ENCODE measurements around the gene UNC5C. TPM values are rescaled to one million over a fixed set of nuclear protein-coding genes. Genes with fewer than 3 reads are reported as not detected.

UNC5C gene
- total and polyA plus RNA-seq, 4 donors = 0.27 to 1.2 (median 0.78) TPM

DNA sequence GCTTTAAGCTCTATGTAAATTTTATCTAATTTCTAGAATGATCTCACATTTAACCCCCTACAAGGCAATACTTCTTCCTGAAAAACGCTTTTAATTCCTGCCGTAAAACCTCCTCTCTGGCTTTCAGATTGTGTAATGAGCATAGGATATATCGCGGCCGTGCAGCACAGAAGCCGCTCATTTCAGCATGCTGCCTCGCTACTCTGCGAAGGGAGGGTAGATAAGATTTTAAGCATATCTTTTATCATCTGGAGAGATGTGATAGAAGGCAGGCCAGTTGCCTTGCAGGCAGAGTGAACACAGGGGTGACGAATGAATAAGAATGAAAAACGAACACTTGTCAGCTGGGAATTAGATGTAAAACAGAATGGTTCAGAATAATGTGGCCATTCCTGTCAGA is 265.5 kb downstream of the UNC5C start:
- Histone ChIP-seq H3K36me3 (ENCODE audit: control insufficient read depth in 4 of 4, insufficient read depth in 3 of 4, low read depth in 1 of 4, low read length in 3 of 4) (no peaks in the 10 kb centered on the region), H3K4me1 (ENCODE audit: control insufficient read depth in 4 of 4, insufficient read depth in 4 of 4, low read length in 3 of 4) (no peaks in the 10 kb centered on the region), H3K9me3 (ENCODE audit: control insufficient read depth in 4 of 4, low read length in 3 of 4) (peaks cover 0 to under 1% (median 0%) of the 10 kb centered on the region in 4 donors), H3K27ac (ENCODE audit: low read depth in 1 of 2, low read length in 2 of 2) (no peak overlapping the region), H3K4me3 (ENCODE audit: low read depth in 1 of 3, low read length in 3 of 3) (no peak overlapping the region), H3K9ac (ENCODE audit: low read depth in 1 of 2, low read length in 2 of 2) (no peak overlapping the region), H3K27me3 (ENCODE audit: control insufficient read depth in 4 of 4, insufficient read depth in 4 of 4, low read length in 3 of 4) (no peaks in the 10 kb centered on the region)
- DNase-seq (ENCODE audit: low spot score) = no peak
- 79% methylated on average over 10 of the region's 10 CpGs for whole genome bisulfite sequencing
- TF ChIP-seq FOXA2 (IDR thresholded peaks at IDR 0.05) = no peak
- TF ChIP-seq SP1 (IDR thresholded peaks at IDR 0.05) = no peak
- no peak for TF ChIP-seq NR2F2 (IDR thresholded peaks at IDR 0.05)
- TF ChIP-seq RXRA (IDR thresholded peaks at IDR 0.05) = no peak
- no peak for TF ChIP-seq YY1 (IDR thresholded peaks at IDR 0.05)

DNA sequence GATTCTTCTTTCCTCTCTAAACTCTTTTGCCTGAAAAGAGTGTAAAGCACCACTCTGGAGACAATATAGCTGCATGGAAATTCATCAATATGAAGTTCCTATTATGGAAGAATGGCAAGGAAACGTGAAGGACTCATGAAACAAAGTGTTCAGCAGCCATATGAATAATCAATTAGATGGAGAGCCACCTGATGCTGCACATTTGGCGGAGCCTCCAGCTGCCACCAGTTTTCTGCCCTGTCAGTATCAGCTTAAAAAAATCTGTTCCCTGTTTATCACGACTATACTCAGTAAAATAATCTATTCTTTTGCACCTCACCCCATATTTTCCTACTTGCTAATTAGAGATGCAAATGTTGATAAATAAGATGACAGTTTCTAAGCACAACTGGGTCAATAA is 276.0 kb downstream of the UNC5C start:
- DNase-seq (ENCODE audit: low spot score) = no peak
- no peak overlapping the region for H3K27ac ChIP-seq (ENCODE audit: low read depth in 1 of 2, low read length in 2 of 2)
- H3K9ac ChIP-seq (ENCODE audit: low read depth in 1 of 2, low read length in 2 of 2) = no peak overlapping the region
- H3K9me3 ChIP-seq (ENCODE audit: control insufficient read depth in 4 of 4, low read length in 3 of 4) = no peaks in the 10 kb centered on the region
- H3K36me3 ChIP-seq (ENCODE audit: control insufficient read depth in 4 of 4, insufficient read depth in 3 of 4, low read depth in 1 of 4, low read length in 3 of 4) = no peaks in the 10 kb centered on the region
- 65% methylated on average over 3 of the region's 3 CpGs for WGBS
- no peak overlapping the region for H3K4me3 ChIP-seq (ENCODE audit: low read depth in 1 of 3, low read length in 3 of 3)
- TF ChIP-seq HNF4A (conservative IDR thresholded peaks at IDR 0.05) = no peak
- TF ChIP-seq YY1 (IDR thresholded peaks at IDR 0.05) = no peak
- TF ChIP-seq GABPA (IDR thresholded peaks at IDR 0.05 in 1 of 2, conservative IDR thresholded peaks at IDR 0.05 in 1 of 2) = no peak
- TF ChIP-seq, protein P1, sequence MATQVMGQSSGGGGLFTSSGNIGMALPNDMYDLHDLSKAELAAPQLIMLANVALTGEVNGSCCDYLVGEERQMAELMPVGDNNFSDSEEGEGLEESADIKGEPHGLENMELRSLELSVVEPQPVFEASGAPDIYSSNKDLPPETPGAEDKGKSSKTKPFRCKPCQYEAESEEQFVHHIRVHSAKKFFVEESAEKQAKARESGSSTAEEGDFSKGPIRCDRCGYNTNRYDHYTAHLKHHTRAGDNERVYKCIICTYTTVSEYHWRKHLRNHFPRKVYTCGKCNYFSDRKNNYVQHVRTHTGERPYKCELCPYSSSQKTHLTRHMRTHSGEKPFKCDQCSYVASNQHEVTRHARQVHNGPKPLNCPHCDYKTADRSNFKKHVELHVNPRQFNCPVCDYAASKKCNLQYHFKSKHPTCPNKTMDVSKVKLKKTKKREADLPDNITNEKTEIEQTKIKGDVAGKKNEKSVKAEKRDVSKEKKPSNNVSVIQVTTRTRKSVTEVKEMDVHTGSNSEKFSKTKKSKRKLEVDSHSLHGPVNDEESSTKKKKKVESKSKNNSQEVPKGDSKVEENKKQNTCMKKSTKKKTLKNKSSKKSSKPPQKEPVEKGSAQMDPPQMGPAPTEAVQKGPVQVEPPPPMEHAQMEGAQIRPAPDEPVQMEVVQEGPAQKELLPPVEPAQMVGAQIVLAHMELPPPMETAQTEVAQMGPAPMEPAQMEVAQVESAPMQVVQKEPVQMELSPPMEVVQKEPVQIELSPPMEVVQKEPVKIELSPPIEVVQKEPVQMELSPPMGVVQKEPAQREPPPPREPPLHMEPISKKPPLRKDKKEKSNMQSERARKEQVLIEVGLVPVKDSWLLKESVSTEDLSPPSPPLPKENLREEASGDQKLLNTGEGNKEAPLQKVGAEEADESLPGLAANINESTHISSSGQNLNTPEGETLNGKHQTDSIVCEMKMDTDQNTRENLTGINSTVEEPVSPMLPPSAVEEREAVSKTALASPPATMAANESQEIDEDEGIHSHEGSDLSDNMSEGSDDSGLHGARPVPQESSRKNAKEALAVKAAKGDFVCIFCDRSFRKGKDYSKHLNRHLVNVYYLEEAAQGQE (IDR thresholded peaks at IDR 0.05) = no peak
- no peak for TF ChIP-seq EGR1 (IDR thresholded peaks at IDR 0.05; ENCODE audit: low read depth in 2 of 2)
- no peaks in the 10 kb centered on the region for H3K4me1 ChIP-seq (ENCODE audit: control insufficient read depth in 4 of 4, insufficient read depth in 4 of 4, low read length in 3 of 4)
- no peaks in the 10 kb centered on the region for H3K27me3 ChIP-seq (ENCODE audit: control insufficient read depth in 4 of 4, insufficient read depth in 4 of 4, low read length in 3 of 4)

DNA sequence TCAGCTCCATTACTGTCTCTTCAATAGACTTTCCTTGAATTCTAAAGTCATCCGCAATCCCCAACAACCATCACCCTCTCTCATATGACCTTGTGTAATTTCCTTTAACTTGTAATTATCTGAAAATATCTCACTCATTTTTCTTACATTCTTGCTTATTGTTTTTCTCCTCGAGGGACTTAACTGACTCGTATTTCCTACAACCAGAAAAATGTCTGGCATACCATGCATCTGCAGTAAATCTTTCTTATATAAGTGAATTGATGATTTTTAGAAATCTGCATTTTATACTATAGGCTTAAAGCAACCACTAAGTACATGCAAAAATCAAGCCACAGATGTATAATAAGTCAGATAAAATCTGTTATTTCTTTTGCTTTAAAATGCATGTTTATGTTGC is 276.7 kb downstream of the UNC5C start:
- Histone ChIP-seq H3K4me3 (ENCODE audit: low read depth in 1 of 3, low read length in 3 of 3) (no peak overlapping the region), H3K4me1 (ENCODE audit: control insufficient read depth in 4 of 4, insufficient read depth in 4 of 4, low read length in 3 of 4) (no peaks in the 10 kb centered on the region), H3K9ac (ENCODE audit: low read depth in 1 of 2, low read length in 2 of 2) (no peak overlapping the region), H3K9me3 (ENCODE audit: control insufficient read depth in 4 of 4, low read length in 3 of 4) (no peaks in the 10 kb centered on the region), H3K27ac (ENCODE audit: low read depth in 1 of 2, low read length in 2 of 2) (no peak overlapping the region), H3K36me3 (ENCODE audit: control insufficient read depth in 4 of 4, insufficient read depth in 3 of 4, low read depth in 1 of 4, low read length in 3 of 4) (no peaks in the 10 kb centered on the region), H3K27me3 (ENCODE audit: control insufficient read depth in 4 of 4, insufficient read depth in 4 of 4, low read length in 3 of 4) (no peaks in the 10 kb centered on the region)
- no peak for DNase-seq (ENCODE audit: low spot score)
- WGBS = 78% methylated on average over 3 of the region's 3 CpGs
- TF ChIP-seq, protein P2, sequence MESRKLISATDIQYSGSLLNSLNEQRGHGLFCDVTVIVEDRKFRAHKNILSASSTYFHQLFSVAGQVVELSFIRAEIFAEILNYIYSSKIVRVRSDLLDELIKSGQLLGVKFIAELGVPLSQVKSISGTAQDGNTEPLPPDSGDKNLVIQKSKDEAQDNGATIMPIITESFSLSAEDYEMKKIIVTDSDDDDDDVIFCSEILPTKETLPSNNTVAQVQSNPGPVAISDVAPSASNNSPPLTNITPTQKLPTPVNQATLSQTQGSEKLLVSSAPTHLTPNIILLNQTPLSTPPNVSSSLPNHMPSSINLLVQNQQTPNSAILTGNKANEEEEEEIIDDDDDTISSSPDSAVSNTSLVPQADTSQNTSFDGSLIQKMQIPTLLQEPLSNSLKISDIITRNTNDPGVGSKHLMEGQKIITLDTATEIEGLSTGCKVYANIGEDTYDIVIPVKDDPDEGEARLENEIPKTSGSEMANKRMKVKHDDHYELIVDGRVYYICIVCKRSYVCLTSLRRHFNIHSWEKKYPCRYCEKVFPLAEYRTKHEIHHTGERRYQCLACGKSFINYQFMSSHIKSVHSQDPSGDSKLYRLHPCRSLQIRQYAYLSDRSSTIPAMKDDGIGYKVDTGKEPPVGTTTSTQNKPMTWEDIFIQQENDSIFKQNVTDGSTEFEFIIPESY (IDR thresholded peaks at IDR 0.05) = no peak
- TF ChIP-seq EGR1 (IDR thresholded peaks at IDR 0.05; ENCODE audit: low read depth in 2 of 2) (no peak), FOXA1 (IDR thresholded peaks at IDR 0.05) (no peak), GABPA (IDR thresholded peaks at IDR 0.05 in 1 of 2, conservative IDR thresholded peaks at IDR 0.05 in 1 of 2) (no peak), TAF1 (conservative IDR thresholded peaks at IDR 0.05) (no peak), HNF4G (IDR thresholded peaks at IDR 0.05) (no peak), YY1 (IDR thresholded peaks at IDR 0.05) (no peak), RAD21 (IDR thresholded peaks at IDR 0.05) (no peak)
- TF ChIP-seq, protein P1 (IDR thresholded peaks at IDR 0.05) = no peak
- TF ChIP-seq, protein P3, sequence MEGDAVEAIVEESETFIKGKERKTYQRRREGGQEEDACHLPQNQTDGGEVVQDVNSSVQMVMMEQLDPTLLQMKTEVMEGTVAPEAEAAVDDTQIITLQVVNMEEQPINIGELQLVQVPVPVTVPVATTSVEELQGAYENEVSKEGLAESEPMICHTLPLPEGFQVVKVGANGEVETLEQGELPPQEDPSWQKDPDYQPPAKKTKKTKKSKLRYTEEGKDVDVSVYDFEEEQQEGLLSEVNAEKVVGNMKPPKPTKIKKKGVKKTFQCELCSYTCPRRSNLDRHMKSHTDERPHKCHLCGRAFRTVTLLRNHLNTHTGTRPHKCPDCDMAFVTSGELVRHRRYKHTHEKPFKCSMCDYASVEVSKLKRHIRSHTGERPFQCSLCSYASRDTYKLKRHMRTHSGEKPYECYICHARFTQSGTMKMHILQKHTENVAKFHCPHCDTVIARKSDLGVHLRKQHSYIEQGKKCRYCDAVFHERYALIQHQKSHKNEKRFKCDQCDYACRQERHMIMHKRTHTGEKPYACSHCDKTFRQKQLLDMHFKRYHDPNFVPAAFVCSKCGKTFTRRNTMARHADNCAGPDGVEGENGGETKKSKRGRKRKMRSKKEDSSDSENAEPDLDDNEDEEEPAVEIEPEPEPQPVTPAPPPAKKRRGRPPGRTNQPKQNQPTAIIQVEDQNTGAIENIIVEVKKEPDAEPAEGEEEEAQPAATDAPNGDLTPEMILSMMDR (IDR thresholded peaks at IDR 0.05; ENCODE audit: low read depth, low read length, missing input control) = no peak
- TF ChIP-seq, protein P4, sequence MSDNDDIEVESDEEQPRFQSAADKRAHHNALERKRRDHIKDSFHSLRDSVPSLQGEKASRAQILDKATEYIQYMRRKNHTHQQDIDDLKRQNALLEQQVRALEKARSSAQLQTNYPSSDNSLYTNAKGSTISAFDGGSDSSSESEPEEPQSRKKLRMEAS (IDR thresholded peaks at IDR 0.05) = no peak
- TF ChIP-seq, protein P5, sequence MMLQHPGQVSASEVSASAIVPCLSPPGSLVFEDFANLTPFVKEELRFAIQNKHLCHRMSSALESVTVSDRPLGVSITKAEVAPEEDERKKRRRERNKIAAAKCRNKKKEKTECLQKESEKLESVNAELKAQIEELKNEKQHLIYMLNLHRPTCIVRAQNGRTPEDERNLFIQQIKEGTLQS (IDR thresholded peaks at IDR 0.05) = no peak
